Measurements from ENCODE around the gene FAM3D.

- TF ChIP-seq CTCF (IDR thresholded peaks at IDR 0.05) = no peak
- TF ChIP-seq POLR2A (IDR thresholded peaks at IDR 0.05) = no peak
These were observed 16.5 kb upstream of the FAM3D start for GRCh38 chr3:58683001-58683458.

Measured in testis (tissue), 2 donors.